K562 (cell line): ENCODE measurements around the gene KIF3B. TPM values are rescaled to one million over a fixed set of nuclear protein-coding genes. Genes with fewer than 3 reads are reported as not detected.
A peak's percentile ranks its signal among the peaks of the same experiment; 100 is the strongest.

Experiments used
- CBFA2T3 ChIP-seq: fragments of 450-650 bp; IDR thresholded peaks from 2 replicates; pipeline ENCODE4 v1.6.1; 2017
- CTCF ChIP-seq, 3 experiments: IDR thresholded peaks in 2 of 3; conservative IDR thresholded peaks in 1 of 3; 2 replicates each; pipeline ENCODE4 v1.5.1; 2011 to 2012; ENCODE audit warnings: low read length in 3 of 3, mild to moderate bottlenecking in 3 of 3, control low read depth in 2 of 3, improper control_type of control experiment in 1 of 3, inconsistent platforms in 1 of 3, low read depth in 1 of 3, mixed read lengths in 1 of 3, moderate library complexity in 1 of 3; ENCODE audit not compliant: insufficient read depth in 2 of 3
- FIP1L1 ChIP-seq: fragments of 200-400 bp; formaldehyde crosslinking; IDR thresholded peaks from 2 replicates; pipeline ENCODE4 v1.6.1; 2018; ENCODE audit warnings: mild to moderate bottlenecking, low read depth, low read length; ENCODE audit not compliant: poor library complexity, severe bottlenecking
- HLTF ChIP-seq: fragments of 450-650 bp; IDR thresholded peaks from 2 replicates; pipeline ENCODE4 v1.6.1; 2016
- HMGXB4 ChIP-seq: sonication (generic); formaldehyde crosslinking; IDR thresholded peaks from 2 replicates; pipeline ENCODE4 v1.8.1; 2023; ENCODE audit warnings: mild to moderate bottlenecking, missing genetic modification reagents
- ILK ChIP-seq: fragments of 450-650 bp; IDR thresholded peaks from 2 replicates; pipeline ENCODE4 v1.6.1; 2016; ENCODE audit warnings: missing genetic modification characterization, low read depth, mild to moderate bottlenecking, missing compliant biosample characterization, moderate library complexity, borderline replicate concordance
- MAFK ChIP-seq: IDR thresholded peaks from 2 replicates; pipeline ENCODE4 v1.6.1; 2011; ENCODE audit warnings: low read length, improper control_type of control experiment
- MYC ChIP-seq, 2 experiments: fragments of 250-450 bp in 1 of 2; sonication (Bioruptor Pico) in 1 of 2; IDR thresholded peaks; 2 replicates each; pipeline versions ENCODE4 v1.5.1 to v1.6.1; 2012 to 2021; ENCODE audit warnings: low read depth in 2 of 2, borderline replicate concordance in 1 of 2, improper control_type of control experiment in 1 of 2, low read length in 1 of 2, mild to moderate bottlenecking in 1 of 2, moderate library complexity in 1 of 2
- NR1H2 ChIP-seq: sonication (generic); formaldehyde crosslinking; IDR thresholded peaks from 2 replicates; pipeline ENCODE4 v1.4.0; 2020; ENCODE audit warnings: mild to moderate bottlenecking, missing genetic modification reagents
- RAD51 ChIP-seq: fragments of 450-650 bp; IDR thresholded peaks from 2 replicates; pipeline ENCODE4 v1.7.1; 2016; ENCODE audit warnings: low read depth, mild to moderate bottlenecking, borderline replicate concordance
- RBM17 ChIP-seq: fragments of 200-400 bp; formaldehyde crosslinking; IDR thresholded peaks from 2 replicates; pipeline ENCODE4 v1.6.1; 2017; ENCODE audit warnings: low read depth, mild to moderate bottlenecking, low read length, borderline replicate concordance
- SAFB2 ChIP-seq: fragments of 200-400 bp; formaldehyde crosslinking; IDR thresholded peaks from 2 replicates; pipeline ENCODE4 v1.6.1; 2018; ENCODE audit warnings: borderline replicate concordance, low read length, low read depth, moderate library complexity; ENCODE audit not compliant: severe bottlenecking
- SETDB1 ChIP-seq: IDR thresholded peaks from one replicate; pipeline ENCODE4 v1.6.1; 2012; ENCODE audit warnings: low read length, control low read depth, inconsistent platforms
- SRSF1 ChIP-seq: fragments of 200-400 bp; formaldehyde crosslinking; IDR thresholded peaks from 2 replicates; pipeline ENCODE4 v1.6.1; 2017; ENCODE audit warnings: mild to moderate bottlenecking, low read depth, low read length, moderate library complexity
- TEAD4 ChIP-seq, 2 experiments: sonication (generic) in 1 of 2; formaldehyde crosslinking in 1 of 2; IDR thresholded peaks; 2 replicates each; pipeline versions ENCODE4 v1.6.1 to v1.8.0; 2012 to 2022; ENCODE audit warnings: borderline replicate concordance in 1 of 2, inconsistent platforms in 1 of 2, low read length in 1 of 2, mild to moderate bottlenecking in 1 of 2, missing genetic modification reagents in 1 of 2
- ZC3H11A ChIP-seq: IDR thresholded peaks from 2 replicates; pipeline ENCODE4 v1.6.1; 2012; ENCODE audit warnings: low read depth, low read length, improper control_type of control experiment
- ZNF212 ChIP-seq: fragments of 450-650 bp; formaldehyde crosslinking; IDR thresholded peaks from 2 replicates; pipeline ENCODE4 v1.4.0; 2020; ENCODE audit warnings: mild to moderate bottlenecking
- ZNF23 ChIP-seq: fragments of 250-450 bp; sonication (Bioruptor Pico); IDR thresholded peaks from 2 replicates; pipeline ENCODE4 v1.4.0; 2020; ENCODE audit warnings: mild to moderate bottlenecking
- ZNF232 ChIP-seq: sonication (generic); formaldehyde crosslinking; IDR thresholded peaks from 2 replicates; pipeline ENCODE4 v1.8.0; 2022; ENCODE audit warnings: mild to moderate bottlenecking, missing genetic modification reagents
- ZNF280A ChIP-seq: fragments of 450-650 bp; IDR thresholded peaks from 2 replicates; pipeline ENCODE4 v1.6.1; 2018; ENCODE audit warnings: mild to moderate bottlenecking, low read depth; ENCODE audit not compliant: partially characterized antibody
- ZNF398 ChIP-seq: fragments of 250-450 bp; sonication (Bioruptor Pico); IDR thresholded peaks from 2 replicates; pipeline ENCODE4 v1.8.0; 2021; ENCODE audit warnings: moderate library complexity, mild to moderate bottlenecking, inconsistent platforms
- ZNF75A ChIP-seq: fragments of 450-650 bp; formaldehyde crosslinking; IDR thresholded peaks from 2 replicates; pipeline ENCODE4 v1.4.0; 2020; ENCODE audit warnings: mild to moderate bottlenecking
- polyA plus RNA-seq, 8 experiments: library from polyadenylated mRNA; depleted of rRNA in 4 of 8; stranded (reverse) in 5 of 8; unstranded in 3 of 8; fragments of >200 nt; fragmentation: Nextera tagmentation in 2 of 8; fragmentation: Illumina TruSeq in 1 of 8; extraction: Ambion mirVana in 2 of 8; extraction: Trizol in 1 of 8; gene quantifications; 2 replicates each; pipeline versions ENCODE4 v1.2.1 to v1.2.3, GENCODE V29; 2011 to 2014; ENCODE audit warnings: inconsistent platforms in 1 of 8, missing spikeins in 1 of 8
- total RNA-seq, 7 experiments: library from RNA; depleted of rRNA in 6 of 7; stranded (reverse); fragments of >200 nt in 6 of 7; fragmentation: Illumina TruSeq in 2 of 7; extraction: Trizol in 2 of 7; gene quantifications; 2 replicates each; pipeline versions ENCODE4 v1.2.1 to v1.2.3, GENCODE V29; 2011 to 2021; ENCODE audit warnings: low replicate concordance in 1 of 7

KIF3B gene
- total and polyA plus RNA-seq, 9 of the 15 experiments (the other 6 are each of a cell fraction or from before 2014, with no cell fraction given): 2.9 to 12.3 (median 8.6) TPM

GRCh38 chr20:32357375-32357868 is 80.0 kb downstream of the KIF3B start (continued):
- TF ChIP-seq MYC (IDR thresholded peaks at IDR 0.05; ENCODE audit: low read depth, low read length) (no peak), MYC (CRISPR knock-in tag; IDR thresholded peaks at IDR 0.05; ENCODE audit: borderline replicate concordance, low read depth) (no peak), NR1H2 (CRISPR knock-in tag) (no peak), CTCF (IDR thresholded peaks at IDR 0.05 in 2 of 3, conservative IDR thresholded peaks at IDR 0.05 in 1 of 3; ENCODE audit: insufficient read depth in 2 of 3, low read depth in 1 of 3, low read length in 3 of 3) (no peak), HLTF (no peak), ZNF75A (no peak), ZNF280A (no peak), CBFA2T3 (no peak), ZNF212 (no peak), ZNF23 (no peak), ZNF398 (no peak), RAD51 (no peak), ZNF232 (CRISPR knock-in tag) (no peak), FIP1L1 (no peak), RBM17 (no peak), TEAD4 (IDR thresholded peaks at IDR 0.05; ENCODE audit: low read length) (0 out of 2 replicates have a peak, but pooled peaks have one; percentile 7), TEAD4 (CRISPR knock-in tag; IDR thresholded peaks at IDR 0.05; ENCODE audit: borderline replicate concordance) (no peak), HMGXB4 (CRISPR knock-in tag) (no peak), ILK (tag) (no peak), MAFK (no peak), ZC3H11A (no peak), SETDB1 (no peak), SRSF1 (no peak), SAFB2 (no peak)
